Neuronal stem cell (in vitro differentiated cells): ENCODE measurements around the gene SFXN5.
A peak's percentile ranks its signal among the peaks of the same experiment; 100 is the strongest.

ENCODE experiments used
- DNase-seq: peaks from one replicate; pipeline ENCODE4 v3.0.0-alpha.2; 2013; ENCODE audit warnings: low spot score
- H2AFZ ChIP-seq: one replicate; pipeline ENCODE4 v1.6.1; 2013; ENCODE audit warnings: mild to moderate bottlenecking, low read length, inconsistent platforms
- H2AK5ac ChIP-seq: 2 replicates; pipeline ENCODE4 v1.6.1; 2013; ENCODE audit warnings: low read depth, mild to moderate bottlenecking, inconsistent platforms, low read length, moderate library complexity, mixed read lengths
- H2BK120ac ChIP-seq: 2 replicates; pipeline ENCODE4 v1.6.1; 2013; ENCODE audit warnings: low read depth, mild to moderate bottlenecking, inconsistent platforms, low read length, moderate library complexity, mixed read lengths
- H2BK12ac ChIP-seq: one replicate; pipeline ENCODE4 v1.6.1; 2013; ENCODE audit warnings: low read length, inconsistent platforms
- H2BK15ac ChIP-seq: 2 replicates; pipeline ENCODE4 v1.6.1; 2013; ENCODE audit warnings: mild to moderate bottlenecking, low read length, inconsistent platforms, mixed read lengths
- H2BK5ac ChIP-seq: one replicate; pipeline ENCODE4 v1.6.1; 2013; ENCODE audit warnings: inconsistent platforms, mild to moderate bottlenecking, low read length, moderate library complexity
- H3K14ac ChIP-seq: one replicate; pipeline ENCODE4 v1.6.1; 2013; ENCODE audit warnings: low read length, inconsistent platforms
- H3K18ac ChIP-seq: 2 replicates; pipeline ENCODE4 v1.6.1; 2013; ENCODE audit warnings: low read length, inconsistent platforms
- H3K23ac ChIP-seq: 2 replicates; pipeline ENCODE4 v1.6.1; 2013; ENCODE audit warnings: low read depth, mild to moderate bottlenecking, mixed read lengths, low read length, inconsistent platforms; ENCODE audit not compliant: poor library complexity
- H3K27ac ChIP-seq: replicated peaks from 3 replicates; pipeline ENCODE4 v1.5.1; 2013; ENCODE audit warnings: low read length, inconsistent platforms
- H3K27me3 ChIP-seq, 3 experiments: 2 replicates each; pipeline ENCODE4 v1.6.1; 2013; ENCODE audit warnings: low read length in 3 of 3, mild to moderate bottlenecking in 2 of 3, inconsistent platforms in 1 of 3, low read depth in 1 of 3, mixed read lengths in 1 of 3, moderate library complexity in 1 of 3; ENCODE audit not compliant: control insufficient read depth in 3 of 3, insufficient read depth in 3 of 3
- H3K36me3 ChIP-seq, 2 donors: replicated peaks in 1 of 2; 2 replicates each; pipeline ENCODE4 v1.6.1; 2013; ENCODE audit warnings: low read length in 2 of 2; ENCODE audit not compliant: control insufficient read depth in 2 of 2, insufficient read depth in 2 of 2
- H3K4ac ChIP-seq: 2 replicates; pipeline ENCODE4 v1.6.1; 2013; ENCODE audit warnings: inconsistent platforms, mild to moderate bottlenecking, low read length, moderate library complexity
- H3K4me1 ChIP-seq, 2 donors: 1 replicate in 1 of 2; 2 replicates in 1 of 2; pipeline ENCODE4 v1.6.1; 2013; ENCODE audit warnings: low read length in 2 of 2, low read depth in 1 of 2; ENCODE audit not compliant: control insufficient read depth in 2 of 2, insufficient read depth in 1 of 2
- H3K4me2 ChIP-seq: one replicate; pipeline ENCODE4 v1.6.1; 2013; ENCODE audit warnings: mild to moderate bottlenecking, low read length, inconsistent platforms; ENCODE audit not compliant: insufficient read depth, poor library complexity, severe bottlenecking
- H3K4me3 ChIP-seq, 2 donors: 2 replicates each; pipeline ENCODE4 v1.5.1; 2013; ENCODE audit warnings: low read length in 2 of 2, mild to moderate bottlenecking in 2 of 2, inconsistent platforms in 1 of 2, moderate library complexity in 1 of 2
- H3K79me1 ChIP-seq: one replicate; pipeline ENCODE4 v1.6.1; 2013; ENCODE audit warnings: low read depth, mild to moderate bottlenecking, inconsistent platforms, low read length, moderate library complexity
- H3K9ac ChIP-seq: one replicate; pipeline ENCODE4 v1.6.1; 2013; ENCODE audit warnings: mild to moderate bottlenecking, low read depth, low read length, inconsistent platforms; ENCODE audit not compliant: poor library complexity
- H3K9me3 ChIP-seq, 2 donors: replicated peaks in 1 of 2; 2 replicates each; pipeline versions ENCODE3 to v1.6.1; 2013; ENCODE audit warnings: low read length in 2 of 2, mild to moderate bottlenecking in 2 of 2, inconsistent platforms in 1 of 2, low read depth in 1 of 2, mixed read lengths in 1 of 2, moderate library complexity in 1 of 2; ENCODE audit not compliant: control insufficient read depth in 2 of 2, insufficient read depth in 1 of 2
- H4K8ac ChIP-seq: one replicate; pipeline ENCODE4 v1.6.1; 2013; ENCODE audit warnings: low read depth, mild to moderate bottlenecking, inconsistent platforms, low read length, moderate library complexity
- H4K91ac ChIP-seq: one replicate; pipeline ENCODE4 v1.6.1; 2013; ENCODE audit warnings: low read length, low read depth, mild to moderate bottlenecking, inconsistent platforms; ENCODE audit not compliant: poor library complexity
- WGBS, 2 donors: extraction: QIAGEN DNeasy Blood & Tissue Kit; methylation state at CpG; one replicate each; pipeline ENCODE4 v1.1.7; 2013; ENCODE audit warnings: missing lambda C conversion rate in 2 of 2, mixed read lengths in 1 of 2; ENCODE audit not compliant: insufficient read length in 2 of 2, insufficient replicate concordance in 1 of 2; ENCODE audit errors: extremely low coverage in 2 of 2; 5-methylcytosine and 5-hydroxymethylcytosine counted together

SFXN5 gene

DNA sequence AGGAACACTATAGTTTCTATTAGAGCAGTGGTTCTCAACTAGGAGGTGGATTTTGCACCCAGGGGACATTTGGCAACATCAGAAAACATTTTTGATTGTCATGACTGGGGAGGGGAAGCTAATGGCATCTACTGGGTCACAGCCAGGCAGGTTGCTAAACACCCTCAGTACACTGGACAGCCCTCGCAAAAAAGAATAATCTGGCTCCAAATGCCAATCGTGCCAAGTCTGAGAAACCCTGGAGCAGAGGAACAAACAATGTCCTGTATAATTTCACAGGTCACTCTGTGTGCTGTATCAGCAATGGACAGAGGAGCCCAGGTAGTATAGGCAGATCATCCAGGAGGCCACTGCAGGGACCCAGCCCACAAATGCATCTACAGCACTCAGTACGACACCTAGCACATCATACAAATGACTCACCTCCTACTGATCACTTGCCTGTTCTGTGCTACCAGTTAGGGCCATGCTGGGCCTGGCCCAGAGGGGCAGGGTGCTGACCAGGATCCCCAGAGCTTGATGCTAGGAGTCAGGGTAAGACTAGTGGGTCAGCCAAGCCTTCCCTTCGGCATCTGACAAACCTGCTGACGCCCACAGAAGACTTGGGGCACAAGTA is 37.6 kb downstream of the SFXN5 start:
- H2AK5ac ChIP-seq, result no peak overlapping the region
- H2BK120ac ChIP-seq, result no peak overlapping the region
- no peak overlapping the region for H3K27ac ChIP-seq
- H3K4me1 ChIP-seq, result peaks cover 0 to 8% of the 10 kb centered on the region in 2 donors
- H3K23ac ChIP-seq, result no peak overlapping the region
- no peak overlapping the region for H2AFZ ChIP-seq
- no peak overlapping the region for H2BK15ac ChIP-seq
- H3K4ac ChIP-seq, result no peak overlapping the region
- peaks cover 0 to 4% of the 10 kb centered on the region in 2 donors for H3K36me3 ChIP-seq
- no peak overlapping the region for H3K14ac ChIP-seq
- no peak overlapping the region for H4K8ac ChIP-seq
- no peaks in the 10 kb centered on the region for H3K9me3 ChIP-seq
- H3K79me1 ChIP-seq, result no peaks in the 10 kb centered on the region
- H3K27me3 ChIP-seq, result no peaks in the 10 kb centered on the region
- H2BK5ac ChIP-seq, result no peak overlapping the region
- no peak overlapping the region for H3K4me2 ChIP-seq
- peak overlapping the region; percentile 57 for H3K18ac ChIP-seq
- no peak overlapping the region for H3K4me3 ChIP-seq
- H3K9ac ChIP-seq, result no peak overlapping the region
- DNase-seq, result no peak
- no peak overlapping the region for H2BK12ac ChIP-seq
- H4K91ac ChIP-seq, result no peak overlapping the region
- WGBS, 2 donors, result no CpG with 5 or more reads among the region's 5 CpGs

- no peaks in the 10 kb centered on the region for H3K9me3 ChIP-seq
- H3K18ac ChIP-seq, result no peak overlapping the region
- H2AFZ ChIP-seq, result no peak overlapping the region
- no peak overlapping the region for H2BK120ac ChIP-seq
- H2BK5ac ChIP-seq, result no peak overlapping the region
- no peak overlapping the region for H3K14ac ChIP-seq
- H2BK12ac ChIP-seq, result no peak overlapping the region
- no CpG with 5 or more reads among the region's 1 CpG for WGBS, 2 donors
- peaks cover 0 to 4% of the 10 kb centered on the region in 2 donors for H3K36me3 ChIP-seq
- DNase-seq, result no peak
- H4K91ac ChIP-seq, result no peak overlapping the region
- H4K8ac ChIP-seq, result no peak overlapping the region
- no peaks in the 10 kb centered on the region for H3K79me1 ChIP-seq
- no peak overlapping the region for H3K4ac ChIP-seq
- H3K4me1 ChIP-seq, result peaks cover 0 to 8% of the 10 kb centered on the region in 2 donors
- H3K27ac ChIP-seq, result no peak overlapping the region
- H3K4me3 ChIP-seq, result no peak overlapping the region
- no peak overlapping the region for H3K23ac ChIP-seq
- H3K9ac ChIP-seq, result no peak overlapping the region
- no peak overlapping the region for H2BK15ac ChIP-seq
- no peak overlapping the region for H3K4me2 ChIP-seq
- no peaks in the 10 kb centered on the region for H3K27me3 ChIP-seq
- H2AK5ac ChIP-seq, result no peak overlapping the region
Measured at GRCh38 chr2:73033142-73033765, 38.3 kb downstream of the SFXN5 start.

GRCh38 chr2:73032702-73033097 is 38.8 kb downstream of the SFXN5 start:
- H3K4ac ChIP-seq, result no peak overlapping the region
- no peak overlapping the region for H3K9ac ChIP-seq
- H3K4me3 ChIP-seq, result no peak overlapping the region
- no peak for DNase-seq
- H2BK15ac ChIP-seq, result no peak overlapping the region
- H4K8ac ChIP-seq, result no peak overlapping the region
- H3K23ac ChIP-seq, result no peak overlapping the region
- no peak overlapping the region for H3K27ac ChIP-seq
- H2AFZ ChIP-seq, result no peak overlapping the region
- H3K4me2 ChIP-seq, result no peak overlapping the region
- WGBS, 2 donors, result no CpG with 5 or more reads among the region's 5 CpGs
- H2BK5ac ChIP-seq, result no peak overlapping the region
- no peaks in the 10 kb centered on the region for H3K9me3 ChIP-seq
- peaks cover 0 to 8% of the 10 kb centered on the region in 2 donors for H3K4me1 ChIP-seq
- peaks cover 0 to 4% of the 10 kb centered on the region in 2 donors for H3K36me3 ChIP-seq
- H3K27me3 ChIP-seq, result no peaks in the 10 kb centered on the region
- H3K18ac ChIP-seq, result no peak overlapping the region
- H2AK5ac ChIP-seq, result no peak overlapping the region
- H2BK120ac ChIP-seq, result no peak overlapping the region
- no peak overlapping the region for H2BK12ac ChIP-seq
- H3K14ac ChIP-seq, result no peak overlapping the region
- no peaks in the 10 kb centered on the region for H3K79me1 ChIP-seq
- H4K91ac ChIP-seq, result no peak overlapping the region

- Histone ChIP-seq H3K18ac (no peak overlapping the region), H3K14ac (no peak overlapping the region), H3K4ac (no peak overlapping the region), H3K9ac (no peak overlapping the region), H2BK15ac (no peak overlapping the region), H3K79me1 (no peaks in the 10 kb centered on the region), H3K4me1 (peaks cover 0 to 8% of the 10 kb centered on the region in 2 donors), H3K4me3 (no peak overlapping the region), H2AK5ac (no peak overlapping the region), H3K27me3 (no peaks in the 10 kb centered on the region), H2AFZ (no peak overlapping the region), H3K9me3 (no peaks in the 10 kb centered on the region), H3K27ac (no peak overlapping the region), H3K36me3 (peaks cover 0 to 4% of the 10 kb centered on the region in 2 donors), H2BK120ac (no peak overlapping the region), H2BK12ac (no peak overlapping the region), H2BK5ac (no peak overlapping the region), H3K4me2 (no peak overlapping the region), H4K8ac (no peak overlapping the region), H3K23ac (no peak overlapping the region), H4K91ac (no peak overlapping the region)
- WGBS, 2 donors, result no CpG with 5 or more reads among the region's 10 CpGs
- DNase-seq, result no peak
Measured at GRCh38 chr2:73031725-73032701, 39.5 kb downstream of the SFXN5 start.
